RCC 7860 (cell line): ENCODE data around the gene TMBIM1.
"Not testable (repeated sequence)": the region's sequence is repeated elsewhere in the genome, so short reads cannot be mapped to it uniquely, and the experiment has no call there.

Experiments
- DNase-seq: peaks from one replicate; pipeline ENCODE4 v3.0.0-alpha.2; 2015; ENCODE audit warnings: low spot score
- FAIRE-seq: peaks from 2 replicates; lab custom pipeline; 2012; peaks lifted over from hg19 to GRCh38; lab: Jason Lieb, UNC

The TMBIM1 gene

DNA sequence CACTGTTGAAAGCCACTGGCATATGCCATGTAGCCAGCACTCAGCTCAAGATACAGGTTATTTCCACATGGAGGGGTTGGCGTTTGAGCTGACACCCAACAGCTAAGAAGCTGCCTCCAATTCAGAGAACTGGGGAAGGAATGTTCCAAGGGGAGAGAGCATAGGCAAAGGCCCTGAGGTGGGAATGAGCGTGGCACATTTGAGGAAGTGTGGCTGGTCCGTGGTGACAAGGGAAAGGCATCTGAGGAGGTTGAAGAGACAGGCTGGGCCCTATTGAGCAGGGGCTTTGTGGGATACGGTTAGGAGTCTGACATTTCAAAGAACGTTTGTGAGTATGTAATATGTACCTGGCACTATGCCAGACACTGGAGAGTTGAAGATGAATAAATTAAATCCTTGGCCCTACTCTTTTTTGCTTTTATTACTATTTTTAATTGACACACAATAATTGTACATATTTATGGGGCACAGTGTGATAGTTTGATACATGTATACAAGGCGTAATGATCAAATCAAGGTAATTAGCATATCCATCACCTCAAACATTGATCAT lies 27.6 kb upstream of the TMBIM1 start:
- DNase-seq (no peak), FAIRE-seq (no peak)

DNA sequence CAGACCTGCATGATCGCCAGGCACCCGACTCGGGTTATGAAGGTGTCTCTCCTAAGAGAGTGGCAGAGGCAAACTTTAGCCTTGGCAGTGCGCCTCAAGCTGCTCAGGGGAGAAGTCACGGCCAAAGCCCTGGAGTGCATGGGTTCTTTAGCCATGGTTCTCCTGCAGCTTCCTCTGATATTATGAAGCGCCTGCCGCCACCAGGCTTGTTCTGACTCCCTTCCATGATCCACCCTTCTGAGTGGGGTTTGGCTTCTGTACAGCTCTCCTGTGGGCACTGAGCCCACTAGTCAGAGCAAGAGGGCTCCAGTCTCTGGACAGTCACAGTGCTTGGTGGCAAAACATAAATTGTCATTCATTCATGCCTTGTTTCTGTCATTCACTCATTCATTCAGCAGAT lies 25.9 kb upstream of the TMBIM1 start:
- FAIRE-seq (no peak), DNase-seq (no peak)

DNA sequence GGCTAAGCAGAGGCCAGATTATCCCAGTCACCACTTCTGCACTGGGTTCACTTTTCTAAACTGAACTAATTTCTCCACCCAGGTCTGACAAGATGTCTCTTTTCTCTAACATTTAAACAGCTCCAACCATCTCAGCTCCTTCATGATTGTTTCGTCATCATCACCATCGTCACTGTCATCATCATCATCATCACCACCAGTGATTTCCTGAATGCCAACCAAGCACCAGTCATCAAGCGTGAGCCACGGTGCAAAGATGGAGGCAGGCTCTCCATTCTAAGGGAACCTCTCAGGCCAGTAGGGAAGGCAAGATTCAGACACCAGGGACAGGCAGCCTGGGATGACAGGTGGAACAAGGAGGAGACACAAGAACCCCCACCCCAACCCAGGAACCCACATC lies 25.5 kb upstream of the TMBIM1 start:
- DNase-seq = no peak

DNA sequence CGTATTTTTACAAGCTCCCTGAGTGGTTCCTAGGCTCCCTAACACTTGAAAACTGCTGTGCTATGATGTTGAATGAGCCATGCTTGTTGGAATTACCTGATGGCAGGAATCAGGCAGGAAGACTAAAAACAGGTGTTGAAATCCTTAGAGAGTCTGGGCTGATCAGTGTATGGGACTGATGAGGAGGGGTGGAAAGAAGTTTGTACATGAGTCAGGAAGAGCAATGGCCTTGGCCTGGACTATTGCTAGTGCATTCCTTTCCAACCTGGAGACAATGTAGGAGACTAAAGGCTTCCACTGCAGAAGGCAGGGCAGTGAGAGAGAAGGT lies 25.0 kb upstream of the TMBIM1 start:
- no peak for FAIRE-seq
- no peak for DNase-seq

More for the DNA sequence above, 25.5 kb upstream of the TMBIM1 start:
- FAIRE-seq = no peak

DNA sequence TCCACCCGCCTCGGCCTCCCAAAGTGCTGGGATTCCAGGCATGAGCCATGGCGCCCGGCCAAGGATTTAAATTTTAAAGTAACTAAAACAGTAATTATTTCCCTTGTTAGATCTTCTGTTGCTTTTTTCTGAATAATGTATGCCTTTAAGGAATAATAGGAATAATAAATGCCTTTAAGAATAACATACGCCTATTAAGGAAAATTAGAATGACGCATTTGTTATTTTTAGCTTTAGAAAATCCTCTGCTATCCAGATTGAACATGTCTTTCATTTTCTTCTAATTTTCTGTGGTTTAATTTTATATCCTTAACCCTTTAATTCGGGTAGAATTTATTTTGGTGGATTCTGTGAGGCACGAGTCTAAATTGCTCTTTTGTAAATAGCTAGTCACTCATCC lies 23.1 kb upstream of the TMBIM1 start:
- FAIRE-seq (no peak), DNase-seq (no peak)

DNA sequence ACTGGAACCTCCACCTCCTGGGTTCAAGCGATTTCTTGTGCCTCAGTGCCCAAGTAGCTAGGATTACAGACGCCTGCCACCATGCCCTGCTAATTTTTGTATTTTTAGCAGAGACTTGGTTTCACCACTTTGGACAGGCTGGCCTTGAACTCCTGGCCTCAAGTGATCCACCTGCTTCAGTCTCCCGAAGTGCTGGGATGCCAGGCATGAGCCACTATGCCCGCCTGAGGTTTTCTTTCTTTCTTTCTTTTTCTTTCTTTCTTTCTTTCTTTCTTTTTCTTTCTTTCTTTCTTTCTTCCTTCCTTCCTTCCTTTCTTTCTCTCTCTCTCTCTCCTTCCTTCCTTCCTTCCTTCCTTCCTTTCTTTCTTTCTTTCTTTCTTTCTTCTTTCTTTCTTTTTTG lies 22.5 kb upstream of the TMBIM1 start:
- not testable (repeated sequence) for DNase-seq, FAIRE-seq

DNA sequence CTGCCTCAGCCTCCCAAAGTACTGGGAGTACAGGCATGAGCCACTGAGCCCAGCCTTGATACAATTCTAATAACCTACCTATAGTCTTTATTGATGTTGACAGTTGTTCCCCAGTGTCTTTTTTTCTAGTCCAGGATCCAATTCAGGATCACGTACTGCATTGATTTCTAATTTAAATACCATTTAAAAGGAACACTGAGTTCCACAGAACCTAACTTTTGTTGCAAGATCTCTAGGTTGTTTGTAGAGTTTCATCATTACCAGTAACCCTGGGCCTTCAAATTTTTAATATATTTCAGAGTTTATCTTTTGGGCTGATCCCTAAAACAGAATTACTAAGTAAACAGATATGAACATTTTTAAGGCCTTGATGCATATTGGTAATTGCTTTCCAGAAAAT lies 21.1 kb upstream of the TMBIM1 start:
- FAIRE-seq = no peak
- no peak for DNase-seq

DNA sequence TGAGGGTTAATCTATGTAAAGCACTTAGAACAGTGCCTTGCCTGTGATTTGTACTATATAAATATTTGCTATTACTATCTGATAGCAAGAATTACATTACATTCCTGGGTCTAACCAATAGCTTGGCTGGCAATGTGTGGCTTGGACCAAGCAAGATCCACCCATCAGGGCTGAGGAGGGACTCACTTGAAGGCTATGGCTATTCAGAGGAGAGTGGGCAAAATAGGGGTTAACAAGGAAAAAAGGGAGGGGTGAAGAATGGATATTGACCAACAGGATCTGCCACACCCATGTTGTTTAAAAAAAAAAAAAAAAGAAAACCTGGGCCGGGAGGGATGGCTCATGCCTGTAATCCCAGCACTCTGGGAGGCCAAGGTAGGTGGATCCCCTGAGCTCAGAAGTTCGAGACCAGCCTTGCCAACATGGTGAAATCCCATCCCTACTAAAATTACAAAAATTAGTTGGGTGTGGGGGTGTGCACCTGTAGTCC lies 20.0 kb upstream of the TMBIM1 start:
- DNase-seq (no peak), FAIRE-seq (no peak)

DNA sequence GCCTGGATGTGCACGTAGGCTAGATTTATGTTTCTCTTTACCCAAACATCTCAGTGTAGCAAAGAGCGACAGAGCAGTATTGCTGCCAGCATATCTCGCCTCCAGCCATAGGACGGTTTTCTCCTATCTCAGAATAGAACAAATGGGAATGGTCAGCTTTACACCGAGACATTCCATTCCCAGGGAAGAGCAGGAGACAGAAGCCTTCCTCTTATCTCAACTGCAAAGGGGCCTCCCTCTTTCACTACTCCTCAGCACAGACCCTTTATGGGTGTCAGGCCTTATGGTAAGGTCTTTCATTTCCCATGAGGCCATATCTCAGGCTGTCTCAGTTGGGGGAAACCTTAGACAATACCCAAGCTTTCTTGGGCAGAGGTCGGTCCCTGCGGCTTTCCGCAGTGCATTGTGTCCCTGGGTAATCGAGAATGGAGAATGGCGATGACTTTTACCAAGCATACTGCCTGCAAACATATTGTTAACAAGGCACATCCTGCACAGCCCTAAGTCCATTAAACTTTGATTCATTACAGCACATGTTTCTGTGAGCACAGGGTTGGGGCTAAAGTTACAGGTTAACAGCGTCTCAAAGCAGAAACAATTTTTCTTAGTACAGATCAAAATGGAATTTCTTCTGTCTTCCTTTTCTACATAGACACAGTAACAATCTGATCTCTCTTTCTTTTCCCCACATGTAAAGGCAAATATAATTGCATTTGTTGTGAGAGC lies 19.4 kb upstream of the TMBIM1 start:
- not testable (repeated sequence) for FAIRE-seq, DNase-seq

DNA sequence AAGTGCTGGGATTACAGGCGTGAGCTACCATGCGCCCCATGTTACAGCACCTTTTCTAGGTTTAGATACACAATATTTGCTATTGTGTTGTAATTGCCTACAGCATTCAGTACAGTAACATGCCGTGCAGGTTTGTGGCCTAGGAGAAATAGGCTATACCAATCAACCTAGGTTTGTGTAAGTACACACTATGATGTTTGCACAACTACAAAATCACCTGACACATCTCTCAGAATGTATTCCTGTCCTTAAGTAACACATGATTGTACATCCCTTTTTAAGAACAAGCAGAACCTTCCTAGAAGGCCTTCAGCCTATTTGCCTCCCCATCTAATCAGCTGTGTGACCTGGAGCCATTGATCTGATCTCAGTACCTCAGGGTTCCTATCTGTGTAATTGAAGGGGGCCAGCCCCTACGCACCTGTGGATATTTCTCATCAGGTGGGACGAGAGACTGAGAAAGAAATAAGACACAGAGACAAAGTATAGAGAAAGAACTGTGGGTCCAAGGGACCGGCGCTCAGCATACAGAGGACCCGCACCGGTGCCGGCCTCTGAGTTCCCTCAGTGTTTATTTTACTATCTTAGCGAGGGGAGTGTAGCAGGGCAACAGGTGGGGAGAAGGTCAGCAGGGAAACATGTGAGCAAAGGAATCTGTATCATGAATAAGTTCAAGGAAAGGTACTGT lies 18.7 kb upstream of the TMBIM1 start:
- no peak for DNase-seq
- FAIRE-seq = no peak

DNA sequence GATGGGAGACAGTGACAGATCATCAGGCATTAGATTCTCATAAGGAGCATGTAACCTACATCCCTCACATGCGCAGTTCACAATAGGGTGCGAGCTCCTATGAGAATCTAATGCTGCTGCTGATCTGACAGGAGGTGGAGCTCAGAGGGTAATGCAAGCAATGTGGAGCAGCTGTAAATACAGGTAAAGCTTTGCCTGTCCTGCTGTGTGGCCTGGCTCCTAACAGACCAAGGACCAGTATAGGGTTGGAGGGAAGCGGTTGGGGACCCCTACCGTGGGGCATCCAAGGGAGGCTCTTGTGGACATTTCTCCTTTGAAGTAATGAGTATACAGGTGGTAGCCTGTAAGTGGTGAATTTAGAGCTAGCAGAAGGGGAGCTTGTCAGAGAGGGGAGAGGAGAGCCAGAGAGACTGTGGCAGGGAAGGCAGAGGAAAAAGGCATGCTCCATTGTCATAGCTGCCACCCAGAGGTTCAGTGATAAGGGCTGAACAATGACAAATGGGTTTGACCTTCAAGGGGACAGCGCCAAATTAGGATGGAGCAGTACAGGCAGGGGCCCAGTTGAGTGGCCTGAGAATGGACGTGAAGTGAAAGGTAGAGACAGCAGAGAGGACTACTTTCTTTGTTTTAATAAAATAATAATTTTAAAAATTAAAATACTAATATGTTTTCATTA lies 15.2 kb upstream of the TMBIM1 start:
- FAIRE-seq (no peak), DNase-seq (no peak)

DNA sequence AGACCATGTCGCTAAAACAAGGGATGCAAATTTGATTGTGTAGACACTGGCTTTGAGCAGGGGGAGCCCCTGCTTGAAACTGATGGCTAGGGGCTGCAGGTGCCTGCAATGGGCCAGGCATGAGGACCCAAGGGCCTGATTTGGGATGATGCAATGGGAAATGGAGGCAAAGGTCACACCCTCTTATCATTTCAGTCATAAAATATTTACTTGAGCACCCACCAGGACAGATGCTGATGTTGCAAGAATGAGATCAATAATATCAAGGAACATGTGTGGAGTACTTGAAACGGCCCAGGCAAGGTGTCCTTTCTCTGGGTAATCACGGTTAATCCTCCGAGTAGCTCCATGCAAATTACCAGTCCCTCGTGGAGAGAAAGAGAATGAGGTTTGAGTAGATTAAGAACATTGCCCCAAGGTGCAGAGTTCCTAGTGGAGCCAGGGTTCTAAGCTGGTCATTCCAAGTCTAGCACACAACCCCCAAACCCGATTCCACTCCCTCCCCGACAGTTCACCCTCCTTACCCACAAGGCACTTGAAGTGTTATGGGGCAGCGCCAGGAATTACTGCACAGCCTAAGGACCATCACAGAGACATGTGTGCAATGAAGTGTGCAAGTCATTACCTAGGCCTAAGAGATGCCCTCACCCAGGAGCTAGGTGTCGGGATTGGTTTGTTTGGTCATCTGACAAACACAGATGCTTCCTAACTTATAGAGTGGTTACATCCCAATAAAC lies 14.0 kb upstream of the TMBIM1 start:
- no peak for FAIRE-seq

DNA sequence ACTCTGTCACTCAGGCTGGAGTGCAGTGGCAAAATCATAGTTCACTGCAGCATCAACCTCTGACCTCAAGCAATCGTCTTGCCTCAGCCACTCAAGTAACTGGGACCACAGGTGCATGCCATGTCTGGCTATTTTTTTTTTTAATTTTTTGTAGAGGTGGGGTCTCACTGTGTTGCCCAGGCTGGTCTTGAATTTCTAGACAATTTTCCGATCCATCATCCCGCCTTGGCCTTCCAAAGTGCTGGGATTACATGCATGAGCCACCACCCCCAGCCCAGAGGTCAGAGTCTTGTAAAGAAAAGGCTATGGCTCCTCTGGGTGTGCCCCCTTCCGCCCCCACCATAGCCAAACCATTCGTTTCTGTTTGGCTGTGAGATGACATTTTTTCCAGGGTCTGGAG lies 13.1 kb upstream of the TMBIM1 start:
- FAIRE-seq (no peak), DNase-seq (no peak)

More for the DNA sequence above, 14.0 kb upstream of the TMBIM1 start:
- DNase-seq = no peak

DNA sequence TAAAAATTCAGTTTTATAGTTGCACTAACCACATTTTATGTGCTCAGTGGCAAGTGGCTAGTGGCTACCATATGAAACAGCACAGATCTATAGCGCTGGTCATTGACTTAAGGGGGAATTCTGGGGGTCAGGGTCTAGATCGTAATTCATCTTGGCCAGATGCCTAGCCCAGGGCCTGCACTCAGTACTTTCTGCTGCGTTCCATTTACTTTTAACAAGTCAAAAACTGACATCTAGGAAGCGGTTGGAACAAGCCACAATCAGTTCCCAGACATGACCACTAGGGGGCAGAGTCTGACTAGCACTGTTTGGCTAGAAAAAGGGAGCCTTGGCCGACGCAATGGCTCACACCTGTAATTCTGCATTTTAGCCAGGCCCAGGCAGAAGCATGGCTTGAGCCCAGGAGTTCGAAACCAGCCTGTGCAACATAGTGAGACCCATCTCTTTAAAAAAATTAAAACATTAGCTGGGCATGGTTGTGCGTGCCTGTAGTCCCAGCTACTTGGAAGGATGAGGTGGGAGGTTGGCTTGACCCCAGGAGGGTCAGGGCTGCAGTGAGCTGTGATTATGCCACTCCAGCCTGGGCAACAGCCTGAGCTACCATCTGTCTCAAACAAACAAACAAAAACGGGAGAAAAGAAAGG lies 9.0 kb upstream of the TMBIM1 start:
- DNase-seq (peak; percentile 71), FAIRE-seq (peak; percentile 67)

DNA sequence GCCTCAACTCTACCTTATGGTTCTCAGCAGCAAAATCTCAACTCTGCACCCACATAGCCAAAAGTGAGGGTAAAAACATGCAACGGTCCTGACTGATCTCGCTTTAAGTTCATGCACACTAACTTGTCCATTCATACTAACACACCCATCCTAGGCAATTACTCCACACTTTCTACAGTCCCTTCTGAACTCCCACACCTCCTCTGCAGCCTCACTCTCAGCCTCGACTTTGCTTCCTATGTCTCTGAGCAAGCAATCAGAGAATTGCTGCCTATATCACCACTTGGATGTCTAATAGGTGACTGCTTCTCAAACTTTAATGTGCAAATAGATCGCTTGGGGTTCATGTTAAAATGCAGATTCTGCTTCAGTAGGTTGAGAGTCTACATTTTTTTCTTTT lies 7.8 kb upstream of the TMBIM1 start:
- DNase-seq = no peak
- no peak for FAIRE-seq

DNA sequence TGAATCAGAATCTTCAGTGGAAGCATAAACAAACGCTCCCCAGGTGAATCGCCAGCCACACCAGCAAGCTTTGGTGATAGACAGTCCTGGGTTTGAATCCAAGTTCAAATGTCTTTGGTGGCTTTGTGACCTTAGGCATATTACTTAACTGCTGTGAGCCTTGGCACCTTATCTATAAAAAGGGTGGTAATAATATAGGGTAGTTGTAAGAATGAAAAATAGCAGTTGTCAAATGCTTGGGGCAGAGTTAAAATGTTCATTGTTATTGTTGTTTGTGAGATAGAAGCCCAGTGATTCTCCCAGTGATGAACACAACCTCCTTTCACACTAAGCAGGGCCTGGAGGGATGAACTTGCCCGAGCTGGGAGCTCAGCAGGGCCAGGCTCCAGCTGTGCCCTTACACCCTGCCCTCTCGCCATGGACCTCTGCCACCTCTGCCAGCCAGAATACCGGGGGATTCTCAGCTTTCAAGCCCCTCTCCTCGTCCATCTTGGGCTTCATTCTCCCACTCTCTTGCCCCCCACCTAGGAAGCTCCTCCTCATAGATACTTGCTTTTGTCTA lies 6.1 kb upstream of the TMBIM1 start:
- FAIRE-seq = no peak
- no peak for DNase-seq

DNA sequence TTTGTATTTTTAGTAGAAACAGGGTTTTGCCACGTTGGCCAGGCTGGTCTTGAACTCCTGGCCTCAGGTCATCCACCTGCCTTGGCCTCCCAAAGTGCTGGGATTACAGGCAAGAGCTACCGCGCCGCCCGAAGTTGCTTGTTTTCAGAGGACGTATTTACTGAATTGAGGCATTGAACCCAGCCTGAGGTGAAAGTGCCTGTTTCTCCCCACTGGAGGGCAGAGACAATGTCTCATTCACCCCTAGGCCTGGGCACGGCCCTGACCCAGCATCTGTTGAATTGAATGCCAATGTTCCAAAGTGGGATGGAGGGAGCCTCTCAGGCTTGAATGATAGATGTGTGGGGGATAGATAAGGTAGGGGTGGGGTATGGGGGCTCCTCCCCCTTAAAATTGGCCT lies 4.5 kb upstream of the TMBIM1 start:
- DNase-seq (no peak), FAIRE-seq (no peak)

DNA sequence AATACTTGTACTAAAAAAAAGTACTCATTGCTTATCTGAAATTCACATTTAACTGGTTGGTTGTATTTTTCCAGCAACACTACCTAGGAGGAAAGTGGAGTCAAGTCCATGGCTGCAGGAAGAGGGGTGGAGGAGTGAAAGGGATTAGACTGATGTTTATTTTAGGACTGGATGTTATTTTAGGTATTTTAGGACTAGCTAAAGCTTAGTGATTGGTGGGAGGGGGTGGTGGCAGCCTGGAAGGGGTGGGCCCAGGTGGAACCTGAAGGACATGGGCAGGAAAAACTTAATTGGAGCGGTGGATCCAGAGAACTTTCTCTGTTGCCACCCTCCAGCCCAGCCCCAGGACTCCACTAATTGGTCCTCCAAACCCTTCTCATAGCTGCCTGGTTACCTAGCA lies 3.9 kb upstream of the TMBIM1 start:
- FAIRE-seq (no peak), DNase-seq (no peak)

DNA sequence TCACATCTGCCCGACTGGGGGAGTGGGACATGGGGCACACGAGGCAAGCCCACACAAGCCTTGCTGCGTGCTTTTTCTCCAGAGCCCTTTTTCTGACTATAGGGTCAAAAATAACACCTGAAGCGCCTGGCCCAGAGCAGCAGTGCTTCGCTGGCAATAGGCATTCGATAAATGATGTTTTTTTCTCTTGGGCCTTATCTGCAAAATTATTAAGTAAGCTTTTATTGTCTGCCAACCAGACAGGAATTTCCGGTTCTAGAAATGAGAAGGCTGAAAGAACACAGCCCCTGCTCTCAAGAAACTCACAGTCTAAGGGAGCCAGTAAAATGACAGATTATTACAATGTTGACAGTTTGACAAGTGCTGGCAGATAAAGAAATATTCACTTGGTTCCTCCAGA lies 2.7 kb upstream of the TMBIM1 start:
- no peak for FAIRE-seq
- DNase-seq = no peak

DNA sequence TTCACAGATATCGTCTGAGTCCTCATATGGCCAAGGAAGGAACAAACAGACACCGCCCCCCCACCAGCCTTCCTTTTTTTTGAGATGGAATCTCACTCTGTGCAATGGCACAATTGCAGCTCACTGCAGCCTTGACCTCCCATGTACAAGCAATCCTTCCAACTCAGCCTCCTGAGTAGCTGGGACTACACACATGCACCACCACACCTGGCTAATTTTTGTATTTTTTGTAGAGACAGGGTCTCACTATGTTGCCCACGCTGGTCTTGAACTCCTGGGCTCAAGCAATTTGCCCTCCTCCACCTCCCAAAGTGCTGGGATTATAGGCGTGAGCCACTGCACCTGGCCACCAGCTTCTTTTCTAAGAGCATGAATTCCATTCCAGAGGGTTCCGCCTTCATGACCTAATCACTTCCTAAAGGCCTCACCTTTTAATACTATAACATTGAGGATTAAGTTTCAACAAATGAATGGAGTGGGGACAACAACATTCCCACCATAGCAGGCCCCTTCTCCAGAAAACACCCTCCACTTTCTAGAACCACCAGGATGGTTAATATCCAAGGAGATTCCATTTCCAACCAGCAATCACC lies 2.2 kb upstream of the TMBIM1 start:
- no peak for FAIRE-seq

More for the DNA sequence above, 2.2 kb upstream of the TMBIM1 start:
- no peak for DNase-seq
